AG04449 (cell line): ENCODE measurements around the gene ABCD4.

Experiments
- CTCF ChIA-PET: fragments of 350-600 bp; formaldehyde crosslinking; extraction: SDS; loops from one replicate; lab custom pipeline; 2021; ENCODE audit warnings: antibody characterized with exemption; lab: Yijun Ruan, JAX
- POLR2A ChIA-PET: fragments of 400-600, 350-600 bp; formaldehyde crosslinking; extraction: SDS; loops from one replicate; lab custom pipeline; 2020; ENCODE audit warnings: antibody characterized with exemption, inconsistent platforms; lab: Yijun Ruan, JAX
- DNase-seq: peaks from one replicate; pipeline ENCODE4 v3.0.0-alpha.2; 2010; ENCODE audit warnings: low read depth, low spot score
- H3K4me3 ChIP-seq: 2 replicates; pipeline ENCODE4 v1.5.1; 2011; ENCODE audit warnings: low read depth, mild to moderate bottlenecking, control low read depth, low read length
- TF ChIP-seq, protein P1 (sequence below): IDR thresholded peaks from one replicate; pipeline ENCODE4 v1.5.1; 2011; ENCODE audit warnings: mild to moderate bottlenecking, moderate library complexity, low read length, control low read depth, inconsistent platforms; ENCODE audit not compliant: insufficient read depth; ENCODE audit errors: missing control alignments

Gene ABCD4

DNA sequence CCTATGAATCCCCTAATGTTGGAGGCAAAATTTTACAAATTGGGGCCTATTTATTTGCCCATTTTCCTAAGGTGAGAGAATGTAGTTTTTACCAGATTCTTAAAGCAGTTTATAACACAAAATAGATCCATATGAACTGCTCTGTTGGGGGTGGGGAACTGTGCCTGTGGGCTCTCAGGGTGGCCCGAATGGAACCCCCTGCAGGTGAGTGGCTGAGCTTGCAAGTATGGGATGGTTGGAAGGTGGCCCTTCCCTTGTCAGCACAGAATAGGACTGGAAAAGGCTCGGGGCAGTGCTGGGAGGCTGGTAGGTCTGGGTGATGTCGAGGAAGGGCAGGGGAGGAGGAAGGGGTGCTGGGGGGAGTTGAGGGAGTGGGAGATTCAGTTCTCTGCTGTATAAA is 58.6 kb downstream of the ABCD4 start:
- no peak for DNase-seq
- POLR2A ChIA-PET: no interaction called here
- TF ChIP-seq, protein P1, sequence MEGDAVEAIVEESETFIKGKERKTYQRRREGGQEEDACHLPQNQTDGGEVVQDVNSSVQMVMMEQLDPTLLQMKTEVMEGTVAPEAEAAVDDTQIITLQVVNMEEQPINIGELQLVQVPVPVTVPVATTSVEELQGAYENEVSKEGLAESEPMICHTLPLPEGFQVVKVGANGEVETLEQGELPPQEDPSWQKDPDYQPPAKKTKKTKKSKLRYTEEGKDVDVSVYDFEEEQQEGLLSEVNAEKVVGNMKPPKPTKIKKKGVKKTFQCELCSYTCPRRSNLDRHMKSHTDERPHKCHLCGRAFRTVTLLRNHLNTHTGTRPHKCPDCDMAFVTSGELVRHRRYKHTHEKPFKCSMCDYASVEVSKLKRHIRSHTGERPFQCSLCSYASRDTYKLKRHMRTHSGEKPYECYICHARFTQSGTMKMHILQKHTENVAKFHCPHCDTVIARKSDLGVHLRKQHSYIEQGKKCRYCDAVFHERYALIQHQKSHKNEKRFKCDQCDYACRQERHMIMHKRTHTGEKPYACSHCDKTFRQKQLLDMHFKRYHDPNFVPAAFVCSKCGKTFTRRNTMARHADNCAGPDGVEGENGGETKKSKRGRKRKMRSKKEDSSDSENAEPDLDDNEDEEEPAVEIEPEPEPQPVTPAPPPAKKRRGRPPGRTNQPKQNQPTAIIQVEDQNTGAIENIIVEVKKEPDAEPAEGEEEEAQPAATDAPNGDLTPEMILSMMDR: no peak
- H3K4me3 ChIP-seq: no peak overlapping the region
- CTCF ChIA-PET: interaction anchor here (1.3 to 11.3 kb wide), 2 partner anchors 13 to 133 kb away, joined by 6 to 150 read pairs; no protein-coding TSS in a partner anchor

DNA sequence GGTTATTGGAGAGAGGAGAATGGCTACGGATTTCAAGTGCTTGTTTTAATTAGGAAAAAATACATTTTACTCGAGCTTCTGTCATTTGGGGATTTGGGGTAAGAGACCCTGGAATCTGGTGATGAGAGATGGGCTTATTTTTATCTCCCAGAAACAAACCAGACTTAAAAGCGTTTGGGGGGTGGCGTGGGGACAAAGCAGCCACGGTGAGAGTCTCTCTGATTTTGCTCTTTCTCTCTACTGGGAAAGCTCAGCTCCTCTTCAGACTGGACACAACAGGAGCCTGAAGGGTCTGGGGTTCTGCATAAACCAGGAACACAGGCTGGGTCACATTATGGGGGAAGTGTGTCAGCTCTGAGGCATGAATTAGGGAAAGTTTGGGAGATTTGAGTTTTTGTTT is 59.7 kb downstream of the ABCD4 start:
- POLR2A ChIA-PET: no interaction called here
- no peak overlapping the region for H3K4me3 ChIP-seq
- no peak for DNase-seq
- CTCF ChIA-PET: interaction anchor here (0.7 to 2.2 kb wide), 3 partner anchors 9 to 14 kb away, joined by 3 to 5 read pairs (median 4); no protein-coding TSS in a partner anchor
- TF ChIP-seq, protein P1: no peak

DNA sequence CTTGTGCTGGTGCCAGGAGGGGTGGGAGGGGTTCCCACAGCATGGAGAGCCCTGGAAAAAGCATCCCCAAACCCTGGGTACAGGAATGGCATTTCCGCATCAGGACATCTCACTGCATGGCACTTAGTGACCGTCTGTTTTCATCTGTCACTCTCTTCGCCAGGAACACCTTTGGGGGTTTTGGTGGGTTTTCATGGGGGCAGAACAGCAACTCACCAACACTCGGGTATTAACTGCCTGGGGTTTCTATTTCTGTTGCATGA is 60.0 kb downstream of the ABCD4 start:
- no peak overlapping the region for H3K4me3 ChIP-seq
- ChIA-PET POLR2A (no interaction called here), CTCF (interaction anchor here (0.7 to 2.2 kb wide), 3 partner anchors 9 to 14 kb away, joined by 3 to 5 read pairs (median 4); no protein-coding TSS in a partner anchor)
- TF ChIP-seq, protein P1: no peak
- DNase-seq: no peak

DNA sequence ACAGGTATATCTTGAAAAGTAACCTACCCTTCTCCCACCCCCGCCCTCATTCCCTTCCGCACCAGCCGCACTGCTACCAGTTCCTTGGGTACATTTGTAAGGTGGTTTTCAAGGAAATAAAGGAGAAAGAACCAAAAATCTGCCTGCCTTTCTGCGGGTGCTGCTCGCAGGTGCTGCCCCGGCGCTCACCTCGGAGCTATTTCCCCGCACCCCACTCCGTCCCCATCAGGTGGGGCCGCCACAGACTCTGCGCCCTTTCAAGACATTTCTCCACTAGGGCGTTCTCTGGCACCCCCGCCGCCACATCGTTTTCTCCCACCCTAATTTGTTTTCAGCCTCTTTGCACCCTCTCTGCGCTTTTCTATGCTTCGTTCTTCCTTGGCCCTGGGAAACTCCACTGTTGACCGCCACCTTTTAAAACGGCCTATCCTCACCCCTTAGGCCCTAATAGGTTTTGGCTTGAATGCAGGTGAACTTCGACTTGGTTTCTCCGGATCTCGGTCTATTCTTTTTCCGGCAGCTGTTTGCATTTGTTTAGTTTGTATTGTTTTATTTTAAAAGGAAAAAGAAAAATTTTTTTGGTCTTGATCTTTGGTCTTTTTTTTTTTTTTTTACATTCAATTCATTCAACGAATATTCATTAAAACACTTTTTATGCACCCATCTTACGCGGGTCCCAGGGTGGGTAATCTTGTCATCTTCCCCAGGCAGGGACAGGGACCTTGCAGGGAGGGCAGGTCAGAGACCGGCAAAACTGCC is 60.5 kb downstream of the ABCD4 start:
- CTCF ChIA-PET: interaction anchor here (0.6 to 3.9 kb wide), 4 partner anchors 9 to 82 kb away, joined by 3 to 21 read pairs (median 4); no protein-coding TSS in a partner anchor
- no peak overlapping the region for H3K4me3 ChIP-seq
- TF ChIP-seq, protein P1: no peak
- DNase-seq: no peak
- POLR2A ChIA-PET: no interaction called here

DNA sequence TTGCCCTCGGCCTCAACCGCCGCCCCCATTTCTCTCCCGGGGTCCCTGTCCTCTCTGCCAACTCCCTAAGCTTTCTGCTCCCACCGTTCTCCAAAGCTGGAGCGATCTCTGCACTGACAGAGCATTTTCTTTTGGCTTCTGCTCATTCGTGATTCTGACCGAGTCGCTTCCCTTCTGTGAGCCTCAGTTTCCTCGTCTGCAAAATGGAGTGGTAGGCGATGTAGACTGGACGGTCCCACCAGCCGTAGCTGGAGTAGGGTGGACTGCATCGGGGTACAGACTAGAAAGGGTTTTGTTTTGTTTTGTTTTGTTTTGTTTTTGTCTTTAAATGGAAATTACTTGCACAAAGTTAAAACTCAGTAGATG is 61.1 kb downstream of the ABCD4 start:
- no peak for DNase-seq
- no peak overlapping the region for H3K4me3 ChIP-seq
- ChIA-PET CTCF (interaction anchor here (0.6 to 3.9 kb wide), 4 partner anchors 9 to 82 kb away, joined by 3 to 21 read pairs (median 4); no protein-coding TSS in a partner anchor), POLR2A (no interaction called here)
- TF ChIP-seq, protein P1: no peak
